Pulmonary artery endothelial cell (primary cell): Measurements from ENCODE around the gene BCKDHB. TPM values are rescaled to one million over a fixed set of nuclear protein-coding genes. Genes with fewer than 3 reads are reported as not detected.
"Not testable (repeated sequence)": the region's sequence is repeated elsewhere in the genome, so short reads cannot be mapped to it uniquely, and the experiment has no call there.

Source experiments
- DNase-seq: peaks from one replicate; pipeline ENCODE4 v3.0.0-alpha.2; 2011; ENCODE audit warnings: low read depth, low spot score
- total RNA-seq: library from RNA; depleted of rRNA; stranded (reverse); fragments of >200 nt; gene quantifications from 2 replicates; pipeline ENCODE4 v1.2.3, GENCODE V29; 2014

The BCKDHB gene
- total RNA-seq, 1 donor from 2014 or later = 10.4 TPM

- DNase-seq = no peak
These were observed 98.9 kb downstream of the BCKDHB start for GRCh38 chr6:80205404-80205803.

GRCh38 chr6:80206758-80207157 lies 100.3 kb downstream of the BCKDHB start:
- no peak for DNase-seq

- DNase-seq = no peak
These were observed 103.0 kb downstream of the BCKDHB start for GRCh38 chr6:80209430-80209829.

GRCh38 chr6:80210618-80211017 lies 104.1 kb downstream of the BCKDHB start:
- DNase-seq = no peak

GRCh38 chr6:80211286-80211685 lies 104.8 kb downstream of the BCKDHB start:
- no peak for DNase-seq

GRCh38 chr6:80211890-80212289 lies 105.4 kb downstream of the BCKDHB start:
- not testable (repeated sequence) for DNase-seq

GRCh38 chr6:80214436-80215022 lies 108.1 kb downstream of the BCKDHB start:
- peak; percentile 26 for DNase-seq

GRCh38 chr6:80215063-80215462 lies 108.6 kb downstream of the BCKDHB start:
- no peak for DNase-seq

GRCh38 chr6:80217794-80218193 lies 111.3 kb downstream of the BCKDHB start:
- DNase-seq = no peak

GRCh38 chr6:80223743-80224212 lies 117.3 kb downstream of the BCKDHB start:
- DNase-seq = no peak

- DNase-seq = no peak
These were observed 119.7 kb downstream of the BCKDHB start for GRCh38 chr6:80226151-80226550.

GRCh38 chr6:80226699-80227098 lies 120.2 kb downstream of the BCKDHB start:
- DNase-seq = no peak

- no peak for DNase-seq
These were observed 121.2 kb downstream of the BCKDHB start for GRCh38 chr6:80227545-80228105.

GRCh38 chr6:80233262-80233661 lies 126.8 kb downstream of the BCKDHB start:
- no peak for DNase-seq

- DNase-seq = no peak
These were observed 127.5 kb downstream of the BCKDHB start for GRCh38 chr6:80233958-80234357.

- no peak for DNase-seq
These were observed 127.9 kb downstream of the BCKDHB start for GRCh38 chr6:80234401-80234800.

- no peak for DNase-seq
These were observed 128.4 kb downstream of the BCKDHB start for GRCh38 chr6:80234908-80235307.

GRCh38 chr6:80235647-80236046 lies 129.2 kb downstream of the BCKDHB start:
- no peak for DNase-seq

- not testable (repeated sequence) for DNase-seq
These were observed 132.3 kb downstream of the BCKDHB start for GRCh38 chr6:80238754-80239153.

GRCh38 chr6:80245043-80245442 lies 138.6 kb downstream of the BCKDHB start:
- DNase-seq = no peak

- DNase-seq = no peak
These were observed 143.4 kb downstream of the BCKDHB start for GRCh38 chr6:80249897-80250296.

- no peak for DNase-seq
These were observed 144.0 kb downstream of the BCKDHB start for GRCh38 chr6:80250391-80250997.

GRCh38 chr6:80251321-80251720 lies 144.8 kb downstream of the BCKDHB start:
- DNase-seq = no peak
